HG03095 (cell line): Measurements from ENCODE around the gene IFT74.
"Not testable (repeated sequence)": the region's sequence is repeated elsewhere in the genome, so short reads cannot be mapped to it uniquely, and the experiment has no call there.

ENCODE experiments used
- ATAC-seq: cut with Tn5 transposase; IDR thresholded peaks from one replicate; pipeline ENCODE4 v1.9.1; 2021; ENCODE audit warnings: moderate library complexity; ENCODE audit not compliant: unreplicated experiment

The IFT74 gene

DNA sequence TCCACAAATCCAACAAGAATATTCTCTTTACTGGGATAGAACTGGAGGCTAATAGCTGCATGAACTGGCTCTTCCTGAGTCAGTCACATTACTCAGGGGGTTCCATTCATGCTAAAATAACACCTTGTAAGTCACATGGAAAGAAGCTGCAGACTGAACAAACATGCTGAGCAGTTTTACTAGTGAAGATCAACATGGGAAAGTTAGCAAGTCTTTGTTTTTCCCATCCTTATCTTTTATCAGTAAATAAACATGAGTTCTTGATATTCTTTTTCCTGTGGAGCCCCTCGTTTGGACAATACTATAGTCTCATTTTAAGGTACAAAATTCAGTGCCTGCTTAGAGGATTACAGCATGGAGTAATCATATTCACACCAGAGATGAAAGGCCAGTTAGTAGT, 109.1 kb downstream of the IFT74 start:
- ATAC-seq, result no peak

DNA sequence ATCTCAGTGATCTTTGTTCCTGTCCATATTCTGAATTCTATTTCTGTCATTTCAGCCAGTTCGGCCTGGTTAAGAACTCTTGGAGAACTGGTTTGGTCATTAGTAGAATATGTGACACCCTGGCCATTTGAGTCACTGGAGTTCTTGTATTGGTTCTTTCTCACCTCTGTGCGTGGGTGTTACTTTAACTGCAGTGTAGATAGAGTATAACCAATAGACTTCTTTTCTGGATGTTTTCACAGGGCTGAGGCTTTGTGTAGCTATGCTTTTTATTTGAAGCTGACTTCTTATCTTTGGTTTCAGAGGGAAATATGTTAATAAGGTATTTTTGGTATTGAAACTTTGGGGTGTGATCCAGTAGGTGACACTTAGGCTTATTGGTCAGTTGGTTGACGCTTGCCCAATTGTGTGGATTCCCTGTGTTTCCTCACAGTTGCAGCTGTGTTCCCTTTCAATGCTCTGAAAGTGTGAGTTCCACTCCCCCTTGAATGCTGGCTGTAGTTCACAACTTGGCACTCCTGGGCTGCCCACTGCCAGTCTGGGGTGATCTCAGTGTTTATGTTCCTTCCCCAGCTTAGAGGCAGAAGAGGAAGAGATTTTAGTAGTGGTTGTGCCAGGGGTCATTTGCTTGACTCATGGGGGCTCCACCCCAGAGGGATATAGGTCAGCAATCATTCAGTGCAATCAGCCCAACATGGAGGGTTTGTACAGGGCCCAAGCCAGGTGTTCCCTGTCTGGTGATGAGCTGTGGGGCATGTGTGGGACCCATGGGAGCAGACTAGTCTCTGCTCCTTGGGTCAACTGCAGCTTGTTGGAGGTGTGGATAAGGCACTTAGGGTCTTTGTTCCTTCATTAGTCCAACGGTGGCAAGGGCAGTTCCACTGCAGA, 117.9 kb downstream of the IFT74 start:
- no peak for ATAC-seq

DNA sequence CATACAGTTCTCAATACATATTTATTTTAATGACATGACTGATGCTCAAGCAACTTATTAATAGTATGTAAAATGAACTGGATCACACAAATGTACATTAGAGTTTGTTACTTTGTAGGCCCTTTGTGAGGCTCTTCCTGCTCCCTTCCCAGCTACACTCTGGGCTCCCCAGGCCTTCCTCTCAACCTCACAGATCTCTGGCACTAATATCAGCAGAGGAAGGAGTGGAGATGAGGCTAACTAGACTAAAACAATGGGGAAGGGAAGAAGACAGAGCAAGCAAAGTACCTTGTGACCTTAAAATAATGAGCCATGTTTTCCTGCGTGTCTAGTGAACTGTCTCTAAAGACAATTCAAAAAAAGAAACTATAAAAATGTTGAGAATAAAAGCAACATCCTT, 122.5 kb downstream of the IFT74 start:
- no peak for ATAC-seq

DNA sequence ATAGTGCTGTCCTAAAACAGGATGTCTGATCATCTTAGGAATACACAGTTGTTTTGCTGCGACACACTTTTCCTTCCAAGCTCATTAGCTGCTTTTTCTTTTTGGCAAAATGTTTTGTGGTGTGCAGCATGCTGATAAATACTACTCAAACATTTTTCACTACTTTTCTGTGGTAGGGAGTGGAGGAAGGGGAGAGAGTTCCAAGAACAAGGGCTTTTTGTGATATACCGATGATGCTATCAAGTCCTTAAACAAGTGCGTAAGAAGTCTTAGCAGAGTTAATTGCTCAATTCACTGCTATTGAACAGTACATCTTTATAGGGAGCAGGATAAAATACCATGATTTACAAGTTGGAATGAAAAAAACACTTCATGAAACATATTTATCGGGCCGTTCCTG, 129.2 kb downstream of the IFT74 start:
- ATAC-seq, result no peak

GRCh38 chr9:27086818-27087680, 130.8 kb downstream of the IFT74 start:
- no peak for ATAC-seq

DNA sequence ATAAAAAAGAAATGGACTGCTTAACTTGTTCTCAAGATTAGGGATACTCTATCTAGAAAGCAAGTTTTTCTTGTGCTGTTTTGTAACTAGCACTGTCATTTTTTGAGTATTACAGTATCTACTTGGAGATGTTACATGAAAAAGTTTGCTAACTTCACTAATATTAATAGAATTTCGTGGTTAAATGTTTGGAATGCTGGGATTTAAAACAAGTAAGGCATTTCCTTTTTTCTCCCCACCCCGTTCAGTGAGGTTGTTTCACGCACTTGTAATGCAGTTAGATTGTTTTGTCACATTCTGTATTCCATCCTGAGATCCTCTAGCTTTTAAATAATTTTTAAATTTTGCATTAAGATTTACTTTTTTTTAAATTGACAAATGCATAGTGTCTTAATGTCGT, 132.8 kb downstream of the IFT74 start:
- ATAC-seq, result no peak

- no peak for ATAC-seq
These were observed 133.5 kb downstream of the IFT74 start for GRCh38 chr9:27089706-27090105.

DNA sequence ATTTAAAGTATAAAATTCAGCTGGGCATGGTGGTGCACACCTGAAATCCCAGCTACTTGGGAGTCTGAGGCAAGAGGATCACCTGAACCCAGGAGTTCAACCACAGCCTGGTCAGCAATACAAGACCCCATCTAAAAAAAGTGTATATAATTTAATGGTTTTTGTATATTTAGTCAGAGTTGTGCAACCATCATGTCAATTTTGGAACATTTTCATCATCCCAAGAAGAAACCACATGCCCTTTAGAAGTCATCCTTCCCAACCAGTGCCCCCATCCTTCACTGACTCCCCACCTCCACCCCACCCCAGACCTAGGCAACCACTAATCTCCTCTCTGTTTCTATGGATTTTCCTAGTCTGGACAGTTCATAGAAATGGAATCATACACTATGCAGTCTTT, 134.0 kb downstream of the IFT74 start:
- ATAC-seq, result no peak

DNA sequence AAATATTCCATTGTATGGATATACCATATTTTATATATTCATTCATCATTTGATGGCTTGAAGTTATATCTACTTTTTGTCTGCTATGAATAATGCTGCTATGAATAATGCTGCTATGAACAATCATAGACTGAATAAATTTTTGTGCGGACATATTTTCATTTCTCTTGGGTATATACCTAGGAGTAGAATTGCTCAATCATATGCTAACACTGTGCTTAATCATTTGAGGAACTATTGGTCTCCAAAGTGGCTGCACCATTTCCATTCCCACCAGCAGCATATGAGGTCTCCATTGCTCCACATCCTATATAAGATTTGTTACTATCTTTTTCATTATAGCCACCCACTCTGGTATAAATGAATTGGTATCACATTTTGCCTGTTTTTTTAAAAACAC, 134.5 kb downstream of the IFT74 start:
- no peak for ATAC-seq

- ATAC-seq, result not testable (repeated sequence)
These were observed 136.3 kb downstream of the IFT74 start for GRCh38 chr9:27092496-27092895.

- ATAC-seq, result not testable (repeated sequence)
These were observed 137.3 kb downstream of the IFT74 start for GRCh38 chr9:27093384-27094067.

DNA sequence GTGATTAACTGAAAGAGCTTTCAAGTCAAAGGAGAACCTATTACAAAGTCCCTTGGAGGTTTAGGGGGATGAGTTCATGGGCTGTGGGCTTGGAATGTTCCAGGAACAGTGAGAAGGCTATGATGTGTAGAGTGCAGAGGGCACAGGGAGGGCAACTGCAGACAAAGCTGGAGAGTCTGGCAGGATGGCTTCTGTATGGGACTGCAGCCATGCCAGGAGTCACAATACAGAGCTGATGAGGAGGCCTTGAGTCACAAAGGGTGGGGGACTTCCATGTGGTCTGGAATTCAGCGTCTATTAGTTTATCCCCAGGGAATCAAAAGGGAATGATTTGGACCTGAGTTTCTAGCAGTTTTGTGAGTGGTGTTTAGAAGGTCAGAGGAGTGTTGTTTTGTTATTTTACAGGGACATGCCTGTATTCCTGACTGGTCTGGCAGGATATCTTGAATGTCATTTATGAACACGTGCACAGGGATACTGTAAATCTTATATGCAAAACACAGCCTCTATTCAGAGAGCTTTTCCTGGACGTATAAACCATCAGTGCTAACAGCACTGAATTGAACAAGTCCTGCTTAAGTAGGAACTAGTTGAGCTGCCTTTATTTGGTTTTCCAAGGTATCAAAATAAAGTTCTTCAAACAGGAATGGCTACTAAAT, 138.6 kb downstream of the IFT74 start:
- no peak for ATAC-seq

GRCh38 chr9:27107241-27107640, 151.0 kb downstream of the IFT74 start:
- no peak for ATAC-seq

DNA sequence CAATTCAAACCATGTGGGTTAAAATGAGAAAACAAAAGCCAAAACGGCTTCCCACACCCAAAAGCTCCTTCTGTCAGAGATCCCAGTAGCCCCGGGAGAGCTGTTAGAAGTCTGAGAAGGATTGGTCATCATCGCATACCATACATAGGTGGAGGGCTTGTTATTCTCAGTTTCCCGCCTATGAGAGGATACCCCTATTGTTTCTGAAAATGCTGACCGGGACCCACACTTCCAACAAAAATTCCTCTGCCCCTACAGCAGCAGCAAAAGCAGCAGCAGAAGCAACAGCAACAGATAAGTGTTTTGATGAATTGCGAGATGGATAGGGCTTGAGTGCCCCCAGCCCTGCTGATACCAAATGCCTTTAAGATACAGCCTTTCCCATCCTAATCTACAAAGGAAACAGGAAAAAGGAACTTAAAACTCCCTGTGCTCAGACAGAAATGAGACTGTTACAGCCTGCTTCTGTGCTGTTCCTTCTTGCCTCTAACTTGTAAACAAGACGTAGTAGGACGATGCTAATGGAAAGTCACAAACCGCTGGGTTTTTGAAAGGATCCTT, 152.8 kb downstream of the IFT74 start, which contains the start of gene TEK:
Gene TEK, plus strand, starts transcription at position 245 of the 561 bp plus-strand sequence. CDS start 366 bp downstream, outside the sequence.
- no peak for ATAC-seq

DNA sequence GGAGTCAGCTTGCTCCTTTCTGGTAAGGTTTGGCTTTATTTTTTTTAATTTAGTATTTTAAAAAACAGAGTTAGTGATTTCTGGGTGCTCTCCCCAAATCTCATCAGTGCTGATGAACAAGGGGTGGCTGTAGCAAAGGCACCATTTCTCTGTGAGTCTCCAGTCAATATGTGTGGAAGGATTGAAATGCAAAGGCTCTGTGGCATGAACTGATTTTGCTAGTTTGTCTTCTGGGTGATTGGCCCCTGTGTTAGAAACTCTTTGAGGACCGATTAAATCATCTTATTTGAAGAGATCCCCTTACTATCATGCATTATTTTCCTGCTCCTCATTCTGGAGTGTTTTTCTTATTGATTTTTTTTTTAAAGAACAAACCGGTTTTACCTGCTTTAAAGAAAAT, 153.4 kb downstream of the IFT74 start:
- no peak for ATAC-seq

DNA sequence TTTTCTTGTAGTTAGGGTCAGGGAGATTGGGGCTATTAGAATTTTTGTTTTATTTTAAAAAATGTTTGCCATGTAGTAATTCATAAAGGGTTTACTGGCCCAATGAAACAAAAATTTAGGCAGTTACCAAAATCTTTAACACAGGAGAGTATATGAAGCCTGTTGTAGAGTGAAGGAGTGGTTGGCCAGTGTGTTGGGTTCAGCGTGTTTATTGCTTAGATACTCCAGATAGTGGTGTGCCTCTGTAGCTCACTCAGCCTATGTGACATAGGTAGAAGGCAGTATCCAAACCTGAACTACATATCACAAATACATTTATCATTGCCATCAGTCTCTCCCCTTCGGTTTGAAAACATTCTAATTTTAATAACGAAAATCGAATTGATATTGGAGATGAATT, 154.0 kb downstream of the IFT74 start:
- no peak for ATAC-seq

GRCh38 chr9:27112235-27112634, 156.0 kb downstream of the IFT74 start:
- no peak for ATAC-seq
